HG03469 (cell line): Measurements from ENCODE around the gene GLB1L.
"Not testable (repeated sequence)": the region's sequence is repeated elsewhere in the genome, so short reads cannot be mapped to it uniquely, and the experiment has no call there.

ENCODE experiments used
- ATAC-seq: cut with Tn5 transposase; IDR thresholded peaks from one replicate; pipeline ENCODE4 v1.9.1; 2021; ENCODE audit warnings: mild to moderate bottlenecking, moderate library complexity, moderate number of reproducible peaks; ENCODE audit not compliant: unreplicated experiment

The GLB1L gene

GRCh38 chr2:219245148-219245898, at the start of gene GLB1L, which contains the start of gene STK16:
GLB1L (minus strand) TSS chr2:219245444; CDS start chr2:219243573, 1,871 bp downstream.
STK16 (plus strand) TSS chr2:219245479; CDS start chr2:219246000, 521 bp downstream.
- peak; percentile 57 for ATAC-seq

- ATAC-seq = peak; percentile 80
Measured at GRCh38 chr2:219294356-219295351, 49.4 kb upstream of the GLB1L start.

- no peak for ATAC-seq
Measured at GRCh38 chr2:219293736-219294231, 48.5 kb upstream of the GLB1L start.

- ATAC-seq = no peak
Measured at GRCh38 chr2:219292616-219293015, 47.4 kb upstream of the GLB1L start.

- no peak for ATAC-seq
Measured at GRCh38 chr2:219291910-219292490, 46.8 kb upstream of the GLB1L start.

GRCh38 chr2:219291394-219291793, 46.1 kb upstream of the GLB1L start:
- ATAC-seq = no peak

GRCh38 chr2:219290381-219291171, 45.3 kb upstream of the GLB1L start:
- no peak for ATAC-seq

GRCh38 chr2:219289537-219290361, 44.5 kb upstream of the GLB1L start:
- no peak for ATAC-seq

- no peak for ATAC-seq
Measured at GRCh38 chr2:219289195-219289536, 43.9 kb upstream of the GLB1L start.

- no peak for ATAC-seq
Measured at GRCh38 chr2:219287580-219288265, 42.5 kb upstream of the GLB1L start.

- not testable (repeated sequence) for ATAC-seq
Measured at GRCh38 chr2:219287116-219287440, 41.8 kb upstream of the GLB1L start.

GRCh38 chr2:219286436-219287115, 41.3 kb upstream of the GLB1L start:
- no peak for ATAC-seq

- ATAC-seq = no peak
Measured at GRCh38 chr2:219285894-219286425, 40.7 kb upstream of the GLB1L start.

- no peak for ATAC-seq
Measured at GRCh38 chr2:219285373-219285735, 40.1 kb upstream of the GLB1L start.

GRCh38 chr2:219284501-219285372, 39.5 kb upstream of the GLB1L start:
- ATAC-seq = no peak

- no peak for ATAC-seq
Measured at GRCh38 chr2:219282943-219283581, 37.8 kb upstream of the GLB1L start.

GRCh38 chr2:219282375-219282774, 37.1 kb upstream of the GLB1L start:
- ATAC-seq = no peak
